HCT116 (cell line): Measurements from ENCODE around the gene FTO. TPM values are rescaled to one million over a fixed set of nuclear protein-coding genes. Genes with fewer than 3 reads are reported as not detected.

Source experiments
- ATAC-seq: fragments of 200-7000 bp; cut with Tn5 transposase; 2 replicates; pipeline ENCODE4 v1.9.1; 2020; ENCODE audit warnings: mild to moderate bottlenecking, moderate library complexity
- BruUV-seq: library from RNA; stranded (reverse); fragments of 400-500 nt; replicated peaks from 2 replicates; lab custom pipeline; 2021; lab: Mats Ljungman, UMichigan
- CTCF ChIA-PET: fragments of 300-600 bp; sonication (Branson Sonifier 250); formaldehyde crosslinking; loops from one replicate; lab custom pipeline; 2021; ENCODE audit warnings: antibody characterized with exemption; lab: Charles Lee
- POLR2A ChIA-PET: fragments of 300-600, 350-600 bp; sonication (Branson Sonifier 250); formaldehyde crosslinking; loops from one replicate; lab custom pipeline; 2021; ENCODE audit warnings: antibody characterized with exemption; lab: Charles Lee
- RAD21 ChIA-PET, 2 experiments: fragments of 300-600 bp; sonication (Branson Sonifier 250); formaldehyde crosslinking; loops; one replicate each; lab custom pipeline; 2023; ENCODE audit warnings: low total read pairs in 2 of 2; ENCODE audit not compliant: uncharacterized antibody in 2 of 2, unreplicated experiment in 2 of 2, low non-redundant PET in 1 of 2; lab: Charles Lee
- DNase-seq: peaks from one replicate; pipeline ENCODE4 v3.0.0-alpha.2; 2010; ENCODE audit warnings: low read depth, low spot score
- H2AFZ ChIP-seq: fragments of 200-600 bp; shearing (Covaris generic), sonication (generic); 2 replicates; pipeline ENCODE4 v1.6.1; 2017; ENCODE audit warnings: low read depth, mixed run types, mixed read lengths, antibody characterized with exemption, low read length; ENCODE audit not compliant: poor library complexity, severe bottlenecking
- H3K27ac ChIP-seq: 2 replicates; pipeline ENCODE4 v1.5.1; 2012; ENCODE audit warnings: low read depth, low read length
- H3K27me3 ChIP-seq: fragments of 200-600 bp; sonication (generic); 2 replicates; pipeline ENCODE4 v1.6.1; 2016; ENCODE audit warnings: mixed run types, low read length, mixed read lengths; ENCODE audit not compliant: insufficient read depth
- H3K36me3 ChIP-seq, 2 experiments: fragments of 200-500 bp in 1 of 2; fragments of 200-600 bp in 1 of 2; sonication (Bioruptor generic) in 1 of 2; sonication (generic) in 1 of 2; 2 replicates each; pipeline versions ENCODE4 v1.5.1 to v1.6.1; 2014 to 2016; ENCODE audit warnings: low read length in 2 of 2, inconsistent platforms in 1 of 2, mixed read lengths in 1 of 2, mixed run types in 1 of 2; ENCODE audit not compliant: insufficient read depth in 2 of 2, control insufficient read depth in 1 of 2
- H3K4me1 ChIP-seq, 2 experiments: fragments of 200-600 bp in 1 of 2; sonication (generic) in 1 of 2; 2 replicates each; pipeline versions ENCODE4 v1.5.1 to v1.6.1; 2012 to 2017; ENCODE audit warnings: low read length in 2 of 2, inconsistent platforms in 1 of 2, mild to moderate bottlenecking in 1 of 2, mixed read lengths in 1 of 2, mixed run types in 1 of 2, moderate library complexity in 1 of 2; ENCODE audit not compliant: insufficient read depth in 2 of 2, control insufficient read depth in 1 of 2
- H3K4me2 ChIP-seq: fragments of 200-600 bp; sonication (generic); 2 replicates; pipeline ENCODE4 v1.6.1; 2017; ENCODE audit warnings: mixed run types, low read length, mixed read lengths
- H3K4me3 ChIP-seq, 2 experiments: fragments of 200-600 bp in 1 of 2; sonication (generic) in 1 of 2; replicated peaks in 1 of 2; 2 replicates each; pipeline ENCODE4 v1.5.1; 2011 to 2016; ENCODE audit warnings: low read length in 2 of 2, control low read depth in 1 of 2, low read depth in 1 of 2, mild to moderate bottlenecking in 1 of 2, mixed read lengths in 1 of 2, mixed run types in 1 of 2
- H3K79me2 ChIP-seq: fragments of 200-600 bp; sonication (generic); 2 replicates; pipeline ENCODE4 v1.6.1; 2017; ENCODE audit warnings: mild to moderate bottlenecking, mixed run types, low read length, moderate library complexity, mixed read lengths; ENCODE audit not compliant: insufficient read depth
- H3K9ac ChIP-seq: fragments of 200-600 bp; sonication (generic); 2 replicates; pipeline ENCODE4 v1.6.1; 2016; ENCODE audit warnings: low read length, mixed read lengths
- H3K9me2 ChIP-seq: fragments of 200-600 bp; sonication (generic), shearing (Covaris generic); 2 replicates; pipeline ENCODE4 v1.6.1; 2017; ENCODE audit warnings: mixed run types, mild to moderate bottlenecking, moderate library complexity; ENCODE audit not compliant: insufficient read depth
- H3K9me3 ChIP-seq, 2 experiments: fragments of 200-500 bp in 1 of 2; fragments of 200-600 bp in 1 of 2; sonication (Bioruptor generic) in 1 of 2; sonication (generic) in 1 of 2; 2 replicates each; pipeline ENCODE4 v1.6.1; 2014 to 2017; ENCODE audit warnings: low read length in 2 of 2, mixed read lengths in 2 of 2, inconsistent platforms in 1 of 2, low read depth in 1 of 2, mild to moderate bottlenecking in 1 of 2, mixed run types in 1 of 2, moderate library complexity in 1 of 2; ENCODE audit not compliant: control insufficient read depth in 1 of 2, insufficient read depth in 1 of 2
- H4K20me1 ChIP-seq: fragments of 200-600 bp; sonication (generic), shearing (Covaris generic); 2 replicates; pipeline ENCODE4 v1.6.1; 2017; ENCODE audit warnings: mixed run types, mild to moderate bottlenecking, moderate library complexity; ENCODE audit not compliant: insufficient read depth
- CBX3 ChIP-seq: IDR thresholded peaks from 2 replicates; pipeline ENCODE4 v1.6.1; 2012; ENCODE audit warnings: low read depth
- CEBPB ChIP-seq: IDR thresholded peaks from 2 replicates; pipeline ENCODE4 v1.6.1; 2012; ENCODE audit warnings: low read depth
- EGR1 ChIP-seq: IDR thresholded peaks from 2 replicates; pipeline ENCODE4 v1.6.1; 2012; ENCODE audit warnings: low read depth
- ELF1 ChIP-seq: IDR thresholded peaks from 2 replicates; pipeline ENCODE4 v1.6.1; 2012; ENCODE audit warnings: low read depth, borderline replicate concordance
- EZH2phosphoT487 ChIP-seq: fragments of 200-600 bp; IDR thresholded peaks from 2 replicates; pipeline ENCODE4 v1.6.1; 2018; ENCODE audit warnings: antibody characterized with exemption, borderline replicate concordance
- FOSL1 ChIP-seq: IDR thresholded peaks from 2 replicates; pipeline ENCODE4 v1.6.1; 2012; ENCODE audit warnings: low read depth
- JUND ChIP-seq: IDR thresholded peaks from 2 replicates; pipeline ENCODE4 v1.6.1; 2012
- MAX ChIP-seq: IDR thresholded peaks from 2 replicates; pipeline ENCODE4 v1.6.1; 2012
- POLR2A ChIP-seq: IDR thresholded peaks from 2 replicates; pipeline ENCODE4 v1.7.0; 2011; ENCODE audit warnings: borderline replicate concordance; ENCODE audit not compliant: insufficient read depth, insufficient read length; ENCODE audit errors: extremely low read depth
- POLR2AphosphoS5 ChIP-seq: IDR thresholded peaks from 2 replicates; pipeline ENCODE4 v1.6.1; 2011; ENCODE audit warnings: mild to moderate bottlenecking, low read depth, low read length, moderate library complexity
- RAD21 ChIP-seq: IDR thresholded peaks from 2 replicates; pipeline ENCODE4 v1.6.1; 2012; ENCODE audit warnings: low read depth, mild to moderate bottlenecking
- SIN3A ChIP-seq: IDR thresholded peaks from 2 replicates; pipeline ENCODE4 v1.6.1; 2012; ENCODE audit warnings: low read depth
- SP1 ChIP-seq: IDR thresholded peaks from 2 replicates; pipeline ENCODE4 v1.6.1; 2012; ENCODE audit warnings: low read depth
- SRF ChIP-seq: IDR thresholded peaks from 2 replicates; pipeline ENCODE4 v1.6.1; 2012; ENCODE audit warnings: low read depth
- TCF7L2 ChIP-seq: IDR thresholded peaks from 2 replicates; pipeline ENCODE4 v1.7.0; 2011; ENCODE audit warnings: borderline replicate concordance, inconsistent platforms; ENCODE audit not compliant: insufficient read depth, insufficient read length; ENCODE audit errors: extremely low read depth
- ZBTB33 ChIP-seq: IDR thresholded peaks from 2 replicates; pipeline ENCODE4 v1.6.1; 2011; ENCODE audit warnings: mild to moderate bottlenecking, low read length, moderate library complexity; ENCODE audit not compliant: insufficient replicate concordance; ENCODE audit errors: extremely low read depth
- ZNF274 ChIP-seq: fragments of 200-500 bp; sonication (Bioruptor generic); IDR thresholded peaks from 2 replicates; pipeline ENCODE4 v1.6.1; 2014; ENCODE audit warnings: mild to moderate bottlenecking, low read depth, low read length, inconsistent platforms
- intact Hi-C: fragments of 100-400 bp; cut with micrococcal nuclease; formaldehyde crosslinking; loops from 2 replicates; pipeline ENCODE4 v1.10.0; 2022
- total RNA-seq: library from RNA; stranded (reverse); gene quantifications from one replicate; pipeline ENCODE4 v1.2.1, GENCODE V29; 2021; ENCODE audit not compliant: unreplicated experiment
- TF ChIP-seq, protein P1 (sequence below): IDR thresholded peaks from 2 replicates; pipeline ENCODE4 v1.6.1; 2012

FTO gene
- total RNA-seq, 1 experiment from 2014 or later = 55.2 TPM

- DNase-seq (no peak), ATAC-seq (no peak)
- Histone ChIP-seq H3K4me2 (no peak overlapping the region), H3K27me3 (no peaks in the 10 kb centered on the region), H3K4me1 (no peaks in the 10 kb centered on the region), H4K20me1 (no peaks in the 10 kb centered on the region; the same call in 1 of the 2 replicates), H3K9me3 (no peaks in the 10 kb centered on the region), H3K4me3 (no peak overlapping the region), H3K79me2 (no peaks in the 10 kb centered on the region), H3K36me3 (no peaks in the 10 kb centered on the region; a peak in 1 of 4 replicates), H3K9ac (no peak overlapping the region), H3K27ac (no peak overlapping the region), H2AFZ (no peak overlapping the region), H3K9me2 (no peaks in the 10 kb centered on the region)
- BruUV-seq = no TSS peak
- intact Hi-C loops = no loop called here
- ChIA-PET CTCF (no interaction called here), RAD21 (no interaction called here), POLR2A (no interaction called here)
- no peak for TF ChIP-seq SRF
- no peak for TF ChIP-seq MAX
- no peak for TF ChIP-seq CEBPB
These were observed 402.1 kb downstream of the FTO start for GRCh38 chr16:54106057-54106456.

DNA sequence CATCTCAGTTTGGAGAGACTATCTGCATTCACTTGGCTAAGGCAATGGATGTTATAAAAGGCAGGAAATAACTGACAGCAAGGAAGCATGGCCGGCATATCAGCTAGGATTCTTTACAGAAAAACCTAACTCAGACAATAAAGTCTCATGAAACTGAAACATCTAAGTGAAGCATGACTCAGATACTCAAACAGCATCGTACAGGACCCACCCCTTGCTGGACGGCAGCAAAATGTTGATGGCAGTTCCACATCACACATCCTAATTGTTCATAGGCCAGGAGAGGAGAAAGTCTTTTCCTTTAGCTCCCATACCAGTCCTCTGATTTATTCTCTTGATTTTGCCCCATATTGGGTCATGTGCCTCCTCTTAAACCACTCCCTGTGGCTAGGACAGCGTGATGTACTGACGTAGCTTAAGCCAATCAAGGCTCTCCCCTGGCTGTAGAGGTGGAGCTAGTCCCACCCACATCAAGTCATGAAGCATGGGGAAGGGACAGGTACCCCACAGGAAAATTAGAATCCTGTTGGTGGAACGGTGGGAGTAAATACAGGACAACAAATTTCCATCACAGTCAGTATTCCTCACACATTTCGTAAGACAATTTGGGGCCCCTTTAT lies 403.7 kb downstream of the FTO start:
- Histone ChIP-seq H3K9ac (no peak overlapping the region), H3K9me2 (no peaks in the 10 kb centered on the region), H3K27me3 (no peaks in the 10 kb centered on the region), H3K4me1 (no peaks in the 10 kb centered on the region), H3K79me2 (no peaks in the 10 kb centered on the region), H2AFZ (no peak overlapping the region), H3K27ac (no peak overlapping the region), H3K4me3 (no peak overlapping the region), H3K9me3 (no peaks in the 10 kb centered on the region), H3K4me2 (no peak overlapping the region), H4K20me1 (no peaks in the 10 kb centered on the region; the same call in 1 of the 2 replicates), H3K36me3 (no peaks in the 10 kb centered on the region; a peak in 1 of 4 replicates)
- ChIA-PET CTCF (no interaction called here), POLR2A (no interaction called here), RAD21 (interaction anchor here in 1 of 2 experiments (0.6 kb wide), 1 partner anchor 322 kb away, joined by 4 read pairs; no protein-coding TSS in a partner anchor)
- ATAC-seq (no peak), DNase-seq (no peak)
- intact Hi-C loops = no loop called here
- no peak for TF ChIP-seq ELF1
- no peak for TF ChIP-seq POLR2AphosphoS5
- no peak for TF ChIP-seq TCF7L2
- TF ChIP-seq SP1 = no peak
- TF ChIP-seq RAD21 = no peak
- no peak for TF ChIP-seq EZH2phosphoT487
- TF ChIP-seq, protein P1, sequence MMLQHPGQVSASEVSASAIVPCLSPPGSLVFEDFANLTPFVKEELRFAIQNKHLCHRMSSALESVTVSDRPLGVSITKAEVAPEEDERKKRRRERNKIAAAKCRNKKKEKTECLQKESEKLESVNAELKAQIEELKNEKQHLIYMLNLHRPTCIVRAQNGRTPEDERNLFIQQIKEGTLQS = no peak
- TF ChIP-seq ZBTB33 = no peak
- TF ChIP-seq EGR1 = no peak
- no peak for TF ChIP-seq SRF
- no peak for TF ChIP-seq SIN3A
- no peak for TF ChIP-seq ZNF274
- TF ChIP-seq JUND = no peak
- TF ChIP-seq CBX3 = no peak
- TF ChIP-seq FOSL1 = no peak
- TF ChIP-seq POLR2A = no peak
- no TSS peak for BruUV-seq
